Peyer's patch (tissue), 4 donors: ENCODE data around the gene HAUS3.

Experiments
- CTCF ChIP-seq, 6 experiments: fragments of 450-650 bp in 4 of 6; fragments of 200-600 bp in 2 of 6; sonication (generic) in 1 of 6; IDR thresholded peaks; one replicate each; pipeline ENCODE4 v1.5.1; 2017 to 2019; ENCODE audit warnings: antibody characterized with exemption in 6 of 6, mild to moderate bottlenecking in 3 of 6, moderate library complexity in 1 of 6
- POLR2A ChIP-seq, 2 donors: fragments of 450-650 bp; IDR thresholded peaks; one replicate each; pipeline ENCODE4 v1.5.1; 2017; ENCODE audit warnings: antibody characterized with exemption in 2 of 2, mild to moderate bottlenecking in 2 of 2, moderate library complexity in 2 of 2

GRCh38 chr4:2220016-2220630, 21.8 kb downstream of the HAUS3 start:
- TF ChIP-seq POLR2A (IDR thresholded peaks at IDR 0.05) = no peak
- peak; percentile 57 to 91 (median 79) for TF ChIP-seq CTCF (IDR thresholded peaks at IDR 0.05)
